ENCODE data around the gene GGT5.
"Not testable (repeated sequence)": the region's sequence is repeated elsewhere in the genome, so short reads cannot be mapped to it uniquely, and the experiment has no call there.

The GGT5 gene

GRCh38 chr22:24270556-24271385 is 25.9 kb upstream of the GGT5 start, which contains the start of gene SPECC1L:
SPECC1L (plus strand) TSS chr22:24270831; CDS start chr22:24302232, 31,401 bp downstream.
- Mint-ChIP-seq H3K4me3 (peak within 1 kb of the TSS; percentile 90), H3K27me3 (no peaks in the 10 kb centered on the region)

GRCh38 chr22:24266495-24266894 is 21.6 kb upstream of the GGT5 start:
- not testable (repeated sequence) for H3K27ac Mint-ChIP-seq, H3K9me3 Mint-ChIP-seq, H3K4me1 Mint-ChIP-seq, H3K4me3 Mint-ChIP-seq, H3K36me3 Mint-ChIP-seq, H3K27me3 Mint-ChIP-seq

More at GRCh38 chr22:24270556-24271385, 25.9 kb upstream of the GGT5 start, which contains the start of gene SPECC1L:
- Mint-ChIP-seq H3K27ac (peak within 1 kb of the TSS; percentile 88), H3K9me3 (no peaks in the 10 kb centered on the region), H3K4me1 (peaks cover 43% of the 10 kb centered on the region), H3K36me3 (peaks cover 4% of the 10 kb centered on the region)

- Mint-ChIP-seq H3K36me3 (no peaks in the 10 kb centered on the region), H3K27me3 (no peaks in the 10 kb centered on the region), H3K4me3 (no peak overlapping the region), H3K4me1 (peaks cover 4% of the 10 kb centered on the region), H3K9me3 (no peaks in the 10 kb centered on the region), H3K27ac (no peak overlapping the region)
These were observed 20.9 kb upstream of the GGT5 start for GRCh38 chr22:24265734-24266133.

DNA sequence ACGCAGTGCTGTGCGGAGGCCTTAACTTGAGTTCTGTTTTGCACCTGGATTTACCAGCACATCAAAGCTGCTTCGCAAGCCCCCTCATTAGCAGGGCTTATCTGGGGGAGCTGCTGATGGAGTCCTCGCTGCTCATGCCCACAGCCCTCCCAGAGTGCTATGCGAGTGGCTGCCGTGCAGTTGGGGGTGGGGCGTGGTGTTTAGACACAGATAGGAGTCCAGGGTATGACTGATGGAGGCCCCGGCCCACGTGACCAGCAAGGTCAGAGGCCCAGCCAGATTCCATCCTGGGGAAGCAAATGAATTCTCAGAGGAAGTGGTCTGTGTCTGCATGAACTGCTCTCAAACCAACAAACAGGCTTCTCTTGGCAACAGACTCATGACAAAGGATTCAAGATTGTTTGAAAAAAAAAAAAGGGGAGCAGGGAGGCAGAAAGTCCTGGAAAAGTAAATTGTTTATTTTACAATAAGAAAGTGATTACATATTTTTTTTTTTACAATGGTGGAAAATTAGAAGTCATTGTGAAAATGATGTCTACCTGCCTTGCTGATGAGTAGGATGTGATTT is 19.5 kb upstream of the GGT5 start:
- not testable (repeated sequence) for H3K4me3 Mint-ChIP-seq

GRCh38 chr22:24263479-24263878 is 18.6 kb upstream of the GGT5 start:
- not testable (repeated sequence) for H3K9me3 Mint-ChIP-seq, H3K27ac Mint-ChIP-seq, H3K36me3 Mint-ChIP-seq, H3K27me3 Mint-ChIP-seq, H3K4me1 Mint-ChIP-seq, H3K4me3 Mint-ChIP-seq

More for the DNA sequence above, 19.5 kb upstream of the GGT5 start:
- not testable (repeated sequence) for H3K27me3 Mint-ChIP-seq, H3K4me1 Mint-ChIP-seq, H3K9me3 Mint-ChIP-seq, H3K36me3 Mint-ChIP-seq, H3K27ac Mint-ChIP-seq

DNA sequence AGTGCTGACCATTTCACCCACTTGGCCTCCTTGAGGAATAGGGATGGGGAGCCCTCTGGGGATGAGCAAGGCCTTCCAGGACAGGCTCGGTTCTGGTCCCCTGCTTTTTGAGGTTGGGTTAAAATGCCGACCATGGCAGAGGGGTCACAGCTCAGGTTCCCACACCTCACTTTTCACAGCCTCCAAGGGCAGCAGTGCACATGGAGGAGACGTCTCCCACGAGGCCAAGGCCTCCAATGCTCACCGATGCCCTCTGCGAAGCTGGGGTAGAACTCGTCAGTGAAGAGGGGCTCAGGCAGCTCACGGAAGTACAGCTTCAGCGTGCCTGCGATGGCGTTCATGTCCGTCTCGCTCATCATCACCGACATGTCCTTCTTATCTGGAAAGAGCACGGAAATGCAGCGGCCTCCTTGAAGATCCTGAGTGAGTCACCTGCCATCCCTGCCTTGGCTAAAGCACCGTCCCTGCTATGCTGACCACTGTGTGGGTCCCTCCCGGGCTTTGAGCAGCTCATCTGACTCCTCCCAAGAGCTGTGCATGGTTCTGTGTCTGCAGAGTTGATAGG is 17.4 kb upstream of the GGT5 start:
- not testable (repeated sequence) for H3K9me3 Mint-ChIP-seq, H3K27me3 Mint-ChIP-seq, H3K4me1 Mint-ChIP-seq, H3K27ac Mint-ChIP-seq, H3K4me3 Mint-ChIP-seq, H3K36me3 Mint-ChIP-seq

- not testable (repeated sequence) for H3K9me3 Mint-ChIP-seq, H3K36me3 Mint-ChIP-seq, H3K27me3 Mint-ChIP-seq, H3K4me3 Mint-ChIP-seq, H3K27ac Mint-ChIP-seq, H3K4me1 Mint-ChIP-seq
These were observed 14.6 kb upstream of the GGT5 start for GRCh38 chr22:24259459-24259858.

DNA sequence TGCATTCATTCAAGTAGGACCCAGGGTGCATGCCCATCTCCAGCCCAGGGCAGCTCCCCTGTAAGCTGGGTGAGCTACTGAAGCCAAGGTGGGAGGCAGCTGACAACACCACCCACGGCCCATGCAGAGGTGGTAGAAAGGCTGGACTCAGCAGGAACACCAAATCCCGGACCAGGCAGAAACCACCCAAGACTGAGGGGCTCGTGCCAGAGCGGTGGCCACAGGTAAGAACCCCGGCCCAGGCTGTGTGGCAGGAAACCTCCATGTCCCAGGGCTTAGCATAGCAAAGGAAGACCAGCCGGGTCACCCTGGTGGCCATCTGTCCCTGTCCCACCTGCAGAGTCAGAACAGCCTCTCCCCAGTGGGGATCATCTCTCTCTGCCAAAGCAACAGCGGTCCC is 11.9 kb upstream of the GGT5 start:
- H3K9me3 Mint-ChIP-seq, H3K36me3 Mint-ChIP-seq, H3K4me3 Mint-ChIP-seq, H3K4me1 Mint-ChIP-seq, H3K27ac Mint-ChIP-seq, H3K27me3 Mint-ChIP-seq: not testable (repeated sequence)

- H3K9me3 Mint-ChIP-seq, H3K27ac Mint-ChIP-seq: not testable (repeated sequence)
These were observed 11.3 kb upstream of the GGT5 start for GRCh38 chr22:24256136-24256535.

DNA sequence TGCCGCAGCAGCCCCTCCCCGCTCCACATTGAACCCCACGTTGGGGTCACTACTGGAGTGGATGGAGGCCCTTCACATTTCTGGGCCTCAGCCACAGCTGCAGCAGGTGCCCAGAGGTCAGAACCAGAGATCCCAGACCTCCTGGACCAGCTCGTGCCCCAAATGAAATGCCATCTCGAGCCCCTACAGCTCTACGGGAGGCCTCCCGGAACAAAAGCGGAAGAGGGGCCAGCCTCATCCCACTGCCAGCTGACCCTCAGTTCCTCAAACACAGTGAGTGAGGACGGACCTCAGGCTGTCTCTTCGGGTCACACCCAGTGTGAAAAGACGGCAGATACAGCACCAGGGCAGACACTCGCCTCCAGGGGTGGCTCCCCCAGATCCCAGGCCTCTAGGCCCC is 8.2 kb upstream of the GGT5 start:
- not testable (repeated sequence) for H3K4me1 Mint-ChIP-seq, H3K27me3 Mint-ChIP-seq, H3K27ac Mint-ChIP-seq, H3K36me3 Mint-ChIP-seq, H3K4me3 Mint-ChIP-seq, H3K9me3 Mint-ChIP-seq

More at GRCh38 chr22:24256136-24256535, 11.3 kb upstream of the GGT5 start:
- H3K4me1 Mint-ChIP-seq, H3K27me3 Mint-ChIP-seq, H3K4me3 Mint-ChIP-seq, H3K36me3 Mint-ChIP-seq: not testable (repeated sequence)

GRCh38 chr22:24251286-24251685 is 6.4 kb upstream of the GGT5 start:
- H3K9me3 Mint-ChIP-seq, H3K27me3 Mint-ChIP-seq, H3K4me1 Mint-ChIP-seq, H3K4me3 Mint-ChIP-seq, H3K36me3 Mint-ChIP-seq, H3K27ac Mint-ChIP-seq: not testable (repeated sequence)

DNA sequence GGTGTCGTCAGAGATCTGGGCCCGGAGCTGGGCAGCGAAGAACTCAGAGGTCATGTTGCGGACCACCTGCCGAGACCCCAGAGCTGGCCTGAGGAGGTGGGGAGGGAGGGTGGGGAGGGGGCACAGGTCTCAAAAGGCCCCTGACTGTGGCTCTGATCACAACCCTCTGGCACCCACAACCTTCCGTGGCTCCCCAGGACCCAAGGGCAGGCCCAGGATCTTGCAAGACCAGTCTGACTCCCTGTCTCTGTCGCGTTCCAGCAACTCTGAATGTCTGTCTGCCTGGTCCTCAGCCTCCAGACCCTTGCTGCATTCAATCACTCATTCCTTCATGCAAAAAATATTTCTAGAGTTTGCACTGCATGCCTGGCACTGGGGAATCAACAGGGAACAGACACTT is 4.5 kb upstream of the GGT5 start:
- not testable (repeated sequence) for H3K4me1 Mint-ChIP-seq, H3K9me3 Mint-ChIP-seq, H3K4me3 Mint-ChIP-seq, H3K36me3 Mint-ChIP-seq, H3K27ac Mint-ChIP-seq, H3K27me3 Mint-ChIP-seq

GRCh38 chr22:24248611-24249010 is 3.7 kb upstream of the GGT5 start:
- not testable (repeated sequence) for H3K27ac Mint-ChIP-seq, H3K4me3 Mint-ChIP-seq, H3K27me3 Mint-ChIP-seq, H3K36me3 Mint-ChIP-seq, H3K9me3 Mint-ChIP-seq
- H3K4me1 Mint-ChIP-seq = peaks cover 13% of the 10 kb centered on the region

DNA sequence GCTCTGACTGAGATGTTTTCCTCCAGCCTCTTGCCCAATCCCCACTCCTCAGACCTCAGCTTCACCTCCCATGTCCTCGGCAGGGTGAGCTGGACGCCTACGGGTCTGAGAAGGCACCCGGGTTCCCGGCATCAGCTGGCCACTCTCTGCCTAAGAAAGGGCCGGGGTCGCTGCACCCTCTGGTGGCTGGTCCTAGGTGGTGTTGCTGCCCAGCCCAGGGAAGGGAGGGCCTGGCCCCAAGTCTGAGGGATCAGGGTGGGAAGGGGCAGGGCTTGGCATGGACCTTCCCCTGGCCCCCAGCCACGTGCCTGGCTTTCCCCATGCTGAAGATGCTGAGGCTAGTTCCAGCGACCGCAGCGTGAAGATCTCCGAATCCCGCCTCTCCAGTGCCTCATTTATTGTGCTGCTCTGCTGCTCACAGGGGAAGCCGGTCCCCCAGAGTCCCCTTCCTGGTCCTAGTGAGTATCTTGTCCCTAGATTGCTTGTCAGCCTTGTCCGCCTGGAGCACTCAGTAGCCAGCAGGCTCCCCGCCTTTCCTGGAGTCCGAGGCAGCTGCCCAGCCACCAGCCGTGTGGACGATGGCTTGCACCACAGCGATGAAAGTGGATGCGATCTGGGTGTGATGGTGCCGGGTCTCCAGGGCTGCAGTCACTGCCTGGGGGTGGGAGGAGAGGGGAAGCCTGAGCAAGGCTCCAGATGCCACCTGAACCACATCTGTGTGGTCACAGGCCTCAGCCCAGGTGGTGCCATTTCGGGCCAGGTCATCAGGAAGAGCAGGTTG is 2.9 kb upstream of the GGT5 start:
- Mint-ChIP-seq H3K27ac (no peak overlapping the region), H3K36me3 (no peaks in the 10 kb centered on the region), H3K27me3 (no peaks in the 10 kb centered on the region), H3K9me3 (no peaks in the 10 kb centered on the region), H3K4me3 (no peak overlapping the region), H3K4me1 (peaks cover 22% of the 10 kb centered on the region)

DNA sequence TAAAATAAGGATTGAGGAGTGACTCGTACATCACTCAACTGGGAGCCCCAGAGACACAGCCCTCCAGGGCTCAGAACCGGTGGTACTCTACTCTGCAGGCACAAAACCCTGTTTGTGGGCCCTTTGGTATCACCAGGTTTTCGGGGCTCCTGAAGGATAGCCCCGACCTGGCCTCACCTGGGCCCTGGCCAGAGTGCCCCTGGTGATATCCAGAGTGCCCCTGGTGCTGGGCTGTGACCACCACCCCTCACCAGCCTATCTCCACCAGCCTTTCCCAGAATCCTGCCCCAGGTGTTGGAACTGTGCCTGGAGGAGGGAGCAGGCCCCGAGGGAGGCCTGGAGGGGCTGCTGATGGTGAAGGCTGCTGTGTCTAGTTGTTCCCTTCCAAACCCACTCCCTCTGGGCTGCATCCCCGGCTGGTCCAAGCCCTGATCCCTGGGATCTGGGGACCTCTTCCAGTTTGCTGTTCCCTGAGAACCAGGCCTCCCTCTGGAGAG is 2.2 kb upstream of the GGT5 start:
- Mint-ChIP-seq H3K36me3 (no peaks in the 10 kb centered on the region), H3K4me1 (peaks cover 29% of the 10 kb centered on the region), H3K4me3 (no peak overlapping the region), H3K9me3 (no peaks in the 10 kb centered on the region), H3K27me3 (no peaks in the 10 kb centered on the region), H3K27ac (no peak overlapping the region)
